Measurements from ENCODE around the gene SFXN2.

DNA sequence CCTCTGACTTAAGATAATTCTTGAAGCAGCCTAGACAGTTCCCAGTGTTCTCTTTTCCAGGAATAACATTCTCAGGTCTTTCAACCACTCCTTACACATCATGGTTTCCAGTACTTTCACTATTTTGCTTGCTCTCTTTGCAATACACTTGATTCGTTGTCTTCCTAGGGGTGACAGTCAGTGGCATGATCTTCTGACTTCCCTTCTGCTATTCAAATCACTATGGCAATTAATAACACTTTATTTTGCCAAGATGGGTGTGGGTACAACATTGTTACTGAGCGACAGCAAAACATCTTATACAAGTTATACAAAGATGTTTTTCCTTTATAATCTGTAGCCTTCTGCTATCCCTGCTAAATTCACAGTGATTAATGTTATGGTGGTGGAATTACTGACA is 15.5 kb upstream of the SFXN2 start:
- TF ChIP-seq CTCF (conservative IDR thresholded peaks at IDR 0.05; ENCODE audit: low read length): no peak
- TF ChIP-seq EZH2phosphoT487 (IDR thresholded peaks at IDR 0.05; ENCODE audit: borderline replicate concordance, low read depth, low read length): no peak
